NOMO-1 treated with DMSO at 0.1 percent for 48 hours (cell line): ENCODE measurements around the gene CNTN5.

Source experiments
- DNase-seq: peaks from one replicate; lab custom pipeline; 2025; ENCODE audit not compliant: unreplicated experiment; lab: John Stamatoyannopoulos, UW

Gene CNTN5

DNA sequence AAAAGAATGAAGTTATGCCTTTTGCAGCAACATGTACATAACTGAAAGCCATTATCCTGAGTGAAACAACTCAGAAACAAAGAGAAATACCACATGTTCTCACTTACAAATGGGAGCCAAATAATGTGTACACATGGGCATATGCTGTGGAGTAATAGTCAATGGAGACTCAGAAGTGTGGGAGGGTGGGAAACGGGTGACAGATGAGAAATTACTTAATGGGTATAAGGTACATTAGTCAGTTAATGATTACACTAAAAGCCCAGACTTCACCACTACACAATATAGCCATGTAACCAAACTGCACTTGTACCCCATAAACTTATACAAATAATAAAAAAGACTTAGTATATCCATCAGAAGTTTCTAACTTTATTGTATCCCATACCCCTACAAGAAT lies 992.3 kb downstream of the CNTN5 start:
- no peak for DNase-seq

DNA sequence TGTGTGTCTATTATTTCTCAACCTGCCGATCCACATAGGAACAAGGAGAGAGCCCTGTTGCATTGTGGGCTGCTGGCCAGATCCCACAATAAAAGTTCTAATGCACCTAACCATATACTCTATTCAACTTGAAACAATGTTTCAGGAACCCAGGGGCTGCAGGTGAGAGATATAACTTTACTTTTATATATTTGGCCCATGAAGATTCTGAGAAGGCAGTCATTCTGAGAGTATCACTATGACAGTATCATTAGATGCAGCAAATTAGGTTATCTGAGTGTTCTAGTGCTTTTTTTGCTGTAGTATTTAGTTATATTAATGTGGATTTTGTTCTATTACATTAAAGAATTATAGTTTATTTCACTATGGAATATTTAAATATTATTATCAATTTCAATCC lies 1011.2 kb downstream of the CNTN5 start:
- DNase-seq, result no peak

DNA sequence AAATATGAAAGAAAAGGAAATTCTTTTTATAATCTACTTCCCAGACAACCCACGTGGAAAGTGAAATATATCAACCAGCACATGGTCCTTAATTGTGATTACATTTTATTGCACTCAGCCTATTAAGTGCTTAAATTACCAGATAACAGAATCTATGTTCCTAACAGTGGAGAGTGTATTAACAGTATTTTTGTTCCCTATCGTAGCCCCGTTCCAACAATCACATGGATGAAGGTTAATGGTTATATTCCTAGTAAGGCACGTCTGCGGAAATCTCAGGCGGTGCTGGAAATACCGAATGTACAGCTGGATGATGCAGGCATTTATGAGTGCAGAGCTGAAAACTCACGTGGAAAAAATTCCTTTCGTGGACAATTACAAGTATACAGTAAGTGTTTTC lies 1040.3 kb downstream of the CNTN5 start:
- no peak for DNase-seq

DNA sequence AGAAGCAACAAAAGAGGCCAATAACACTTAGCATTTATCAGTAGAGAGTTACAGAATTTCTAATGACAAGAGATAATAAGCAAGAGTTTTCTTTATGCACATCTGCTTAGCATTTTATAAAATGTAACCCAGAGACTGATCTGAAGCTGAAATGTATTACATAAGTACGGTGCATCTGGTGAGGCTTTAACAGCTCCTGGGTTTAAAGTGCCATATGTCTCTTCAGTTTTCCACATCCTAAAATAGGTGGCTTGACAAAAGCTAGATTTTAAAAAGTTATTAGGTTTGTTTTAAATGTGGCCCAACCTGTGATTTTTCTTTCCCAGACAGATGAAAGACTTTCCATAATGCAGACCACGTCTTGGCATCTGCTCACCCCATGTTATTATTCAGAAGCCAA lies 1045.7 kb downstream of the CNTN5 start:
- DNase-seq, result no peak

DNA sequence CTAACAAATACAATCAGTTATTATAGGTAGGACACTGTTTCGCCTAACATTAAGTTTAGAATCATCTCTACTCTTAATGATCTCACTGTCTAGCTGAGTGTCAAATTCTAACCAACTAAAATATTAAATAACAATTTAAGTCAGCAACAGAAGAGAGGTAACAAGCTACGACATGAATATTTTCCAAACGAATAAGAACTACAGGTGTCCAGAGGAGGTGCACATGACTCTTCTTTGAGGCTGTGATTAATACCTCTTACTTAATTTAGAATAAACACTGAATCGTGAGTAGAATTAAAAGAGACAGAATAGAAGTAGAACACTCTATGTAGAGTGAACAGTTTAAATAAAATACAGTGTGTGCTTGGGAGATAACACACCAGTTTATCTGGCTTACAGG lies 1047.4 kb downstream of the CNTN5 start:
- DNase-seq, result no peak

DNA sequence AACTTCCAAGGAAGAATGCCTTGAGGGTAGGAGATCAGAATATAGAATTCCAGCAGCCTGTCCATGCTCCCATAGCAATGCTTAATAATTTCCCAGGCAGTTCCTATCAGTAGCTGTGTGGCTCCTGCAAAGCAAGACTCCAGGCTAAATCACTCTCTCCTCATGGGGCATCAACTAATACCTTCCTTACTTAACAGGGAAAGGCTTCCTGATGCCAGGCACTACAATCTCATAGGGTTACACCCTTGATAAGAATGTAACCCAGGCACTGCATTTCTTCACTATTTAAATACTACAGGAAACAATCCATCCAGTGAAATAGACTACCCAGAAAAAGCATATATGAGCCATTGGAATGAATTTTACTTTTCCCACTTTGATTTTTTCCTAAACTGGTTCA lies 1051.4 kb downstream of the CNTN5 start:
- no peak for DNase-seq

DNA sequence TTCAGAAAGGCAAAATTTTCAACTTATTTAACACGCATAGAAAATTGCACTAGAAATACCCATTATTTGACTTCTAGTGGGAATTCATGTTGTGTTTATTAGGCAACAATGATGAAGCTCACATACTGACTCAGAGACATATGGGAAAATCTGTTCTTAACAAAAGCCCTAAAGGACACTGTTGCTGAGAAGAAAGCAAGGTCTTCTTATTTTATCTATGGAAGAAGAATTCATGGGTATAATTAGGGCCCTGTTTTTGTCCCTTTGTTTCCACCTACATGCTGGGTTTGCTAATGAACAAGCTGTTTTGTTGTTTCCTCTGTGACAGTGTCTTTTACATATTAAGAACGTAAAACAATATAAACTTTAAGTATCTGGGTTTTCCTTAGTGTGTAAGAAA lies 1059.6 kb downstream of the CNTN5 start:
- DNase-seq, result no peak

DNA sequence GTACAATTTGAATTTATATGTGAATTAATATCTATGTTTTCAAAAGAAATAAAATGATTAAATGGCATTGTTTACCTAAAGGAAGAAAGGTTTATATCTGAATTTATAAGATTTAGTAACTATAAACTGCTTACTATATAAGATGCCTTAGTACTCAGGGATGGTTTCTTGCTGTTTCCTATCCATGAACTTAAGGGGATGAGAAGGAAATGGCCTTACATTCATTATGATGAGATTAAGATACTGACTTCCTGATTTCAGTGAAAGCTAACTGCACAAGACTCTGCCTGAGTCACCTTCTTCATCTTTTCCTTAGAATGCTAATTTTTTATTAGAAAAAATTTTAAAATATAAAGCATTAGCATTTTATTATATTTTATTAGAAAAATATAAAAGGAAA lies 1060.1 kb downstream of the CNTN5 start:
- no peak for DNase-seq

DNA sequence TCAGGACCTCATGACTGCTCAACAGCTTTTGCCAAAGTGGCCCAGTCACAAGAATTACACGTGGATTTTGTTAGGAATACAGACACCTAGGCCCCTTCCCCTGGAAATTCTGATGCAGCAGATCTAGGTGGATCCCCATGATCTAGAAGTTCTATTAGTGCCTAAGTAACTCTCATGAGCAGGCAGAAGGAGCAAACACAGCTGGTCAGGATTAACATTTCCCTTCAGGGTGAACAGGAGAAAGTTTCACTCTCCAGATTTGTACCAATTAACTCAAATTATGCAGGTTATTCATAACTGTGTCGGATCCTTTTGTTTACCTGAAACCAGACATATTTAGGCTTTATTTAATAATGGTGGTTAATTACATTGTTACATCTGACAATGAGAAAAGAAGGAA lies 1072.9 kb downstream of the CNTN5 start:
- DNase-seq, result no peak

DNA sequence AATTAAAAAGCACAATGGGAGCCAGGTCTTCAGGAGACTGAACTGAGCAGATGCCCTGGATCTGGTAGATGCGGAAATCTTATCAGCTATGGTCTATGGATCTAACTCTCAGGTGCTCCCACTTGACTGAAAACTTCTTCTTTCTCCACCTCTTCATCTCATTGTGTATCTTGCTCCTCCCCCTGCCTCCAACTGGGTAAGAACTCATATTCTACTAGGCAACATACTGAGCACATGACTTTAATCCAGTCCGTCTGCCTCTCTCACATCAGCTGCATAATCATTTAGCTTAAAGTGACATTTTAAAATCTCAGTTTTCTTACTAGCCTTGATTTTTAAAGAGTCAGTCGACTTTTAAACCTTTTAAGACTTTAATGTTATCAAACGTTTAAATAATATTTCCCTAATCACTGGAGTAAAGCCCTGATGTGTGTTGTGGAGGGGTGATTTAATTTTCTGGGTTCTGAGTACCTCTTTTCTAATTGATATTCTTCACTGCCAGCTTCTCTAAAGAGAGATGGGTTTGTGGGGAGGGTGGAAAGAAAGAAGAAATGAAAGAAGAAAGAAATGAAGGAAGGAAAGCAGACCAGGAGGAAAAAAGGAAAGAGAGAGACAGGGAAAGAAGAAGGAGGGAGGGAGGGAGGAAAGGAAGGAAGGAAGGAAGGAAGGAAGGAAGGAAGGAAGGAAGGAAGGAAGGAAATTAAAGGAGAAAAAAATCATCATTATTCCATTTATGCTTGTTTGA lies 1073.5 kb downstream of the CNTN5 start:
- no peak for DNase-seq

DNA sequence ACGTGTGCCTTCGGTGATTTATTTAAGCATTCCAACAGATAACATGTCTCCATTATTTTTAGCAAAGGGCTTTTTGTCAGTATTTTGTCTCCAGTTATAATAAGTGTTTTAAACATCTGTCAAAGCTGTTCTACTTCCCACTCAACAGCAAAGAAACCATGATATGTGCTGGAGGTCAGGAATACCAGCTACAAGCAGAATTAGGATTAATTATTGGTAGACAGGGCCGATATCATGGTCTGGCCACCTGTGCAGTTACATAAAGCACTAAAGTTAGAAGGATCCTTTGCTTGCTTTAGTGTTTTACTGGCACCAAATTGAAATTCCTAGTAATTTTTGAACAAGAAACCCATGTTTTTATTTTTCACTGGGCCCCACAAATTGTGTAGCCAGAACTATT lies 1075.1 kb downstream of the CNTN5 start:
- no peak for DNase-seq

DNA sequence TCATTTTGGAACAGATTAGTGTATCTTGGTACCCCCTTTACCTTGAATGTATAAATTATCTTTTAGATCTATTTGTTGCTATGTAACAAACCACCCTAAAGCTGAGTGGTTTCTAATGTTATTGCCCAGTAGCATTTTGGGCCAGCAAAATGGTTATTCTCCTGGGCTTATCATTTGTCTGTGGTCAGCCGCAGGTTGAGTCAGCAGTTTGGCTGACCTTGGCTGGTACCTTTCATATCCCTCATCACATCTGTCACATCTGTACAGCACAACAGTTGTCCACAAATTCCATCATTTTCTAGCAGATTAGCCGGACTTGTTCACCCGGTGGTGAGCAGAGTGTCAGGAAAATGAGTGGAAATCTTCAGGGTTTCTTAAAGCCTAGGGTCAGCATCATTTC lies 1077.8 kb downstream of the CNTN5 start:
- no peak for DNase-seq

DNA sequence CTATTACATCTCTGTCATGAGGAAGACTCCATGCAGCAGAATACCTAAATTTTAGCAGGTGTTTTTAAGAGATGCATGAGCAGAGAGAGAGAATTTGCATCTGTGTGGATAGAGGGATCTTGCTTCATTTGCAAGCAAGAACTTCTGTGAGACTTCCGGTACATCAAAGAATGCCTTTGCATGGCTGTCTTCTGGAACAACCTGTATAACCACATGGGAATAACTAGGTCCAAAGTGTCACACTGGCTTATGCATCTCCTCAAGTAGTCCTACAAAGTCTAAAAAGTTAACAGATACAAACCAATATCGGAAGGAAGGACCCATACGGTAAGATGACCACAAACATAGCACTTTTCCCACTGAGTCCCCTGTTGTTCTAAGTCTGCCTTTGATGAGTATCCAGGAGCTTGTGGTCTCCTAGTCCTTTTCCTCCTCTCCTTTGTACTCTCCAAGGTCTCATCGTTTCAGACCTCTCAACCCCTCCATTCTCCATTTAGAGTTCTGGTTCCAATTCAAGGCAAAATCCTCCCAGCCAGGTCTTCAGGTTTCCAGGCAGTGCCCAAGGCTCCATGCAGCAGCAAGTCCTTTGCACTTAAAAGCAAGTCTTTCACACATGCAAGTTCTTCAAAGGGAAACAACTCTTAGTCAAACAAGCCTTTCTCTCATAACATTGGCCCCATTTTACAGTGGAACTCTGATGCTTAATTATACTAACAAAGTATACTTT lies 1084.7 kb downstream of the CNTN5 start:
- DNase-seq, result no peak

DNA sequence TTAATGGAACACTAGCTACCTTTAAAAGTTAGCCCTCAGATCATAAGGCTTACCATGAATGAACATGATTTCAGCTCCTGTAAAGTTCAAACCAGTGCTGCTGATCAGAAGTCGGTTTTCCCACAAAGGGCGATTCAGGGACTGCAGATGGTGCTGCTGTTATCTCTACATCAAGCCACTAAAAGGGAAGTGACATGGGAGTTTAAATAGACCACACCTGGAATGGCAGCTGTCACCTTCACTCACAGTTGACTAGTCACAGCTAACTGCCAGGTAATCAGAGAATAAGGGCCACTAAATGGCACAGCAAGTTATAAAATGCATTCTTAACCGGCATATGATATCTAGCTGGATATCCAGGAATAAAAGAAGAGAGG lies 1085.2 kb downstream of the CNTN5 start:
- DNase-seq, result no peak

DNA sequence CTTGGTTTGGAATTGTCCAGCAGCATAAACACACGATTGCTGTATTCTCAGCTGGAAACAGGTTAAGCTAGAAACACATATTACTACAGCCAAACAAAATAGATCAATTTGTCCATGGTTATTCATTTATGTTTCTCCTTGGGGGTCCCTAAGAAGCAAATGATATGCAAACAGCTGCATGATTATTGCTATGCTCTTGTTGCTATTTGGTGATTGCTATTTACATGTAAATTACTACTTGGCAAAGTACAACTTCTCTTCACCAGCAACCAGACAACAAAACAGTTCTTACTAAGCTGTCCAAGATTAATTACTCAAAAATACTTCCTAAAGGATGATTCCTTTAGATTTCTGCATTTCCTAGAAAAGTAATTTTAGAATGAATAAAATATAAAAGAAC lies 1098.4 kb downstream of the CNTN5 start:
- DNase-seq, result no peak

DNA sequence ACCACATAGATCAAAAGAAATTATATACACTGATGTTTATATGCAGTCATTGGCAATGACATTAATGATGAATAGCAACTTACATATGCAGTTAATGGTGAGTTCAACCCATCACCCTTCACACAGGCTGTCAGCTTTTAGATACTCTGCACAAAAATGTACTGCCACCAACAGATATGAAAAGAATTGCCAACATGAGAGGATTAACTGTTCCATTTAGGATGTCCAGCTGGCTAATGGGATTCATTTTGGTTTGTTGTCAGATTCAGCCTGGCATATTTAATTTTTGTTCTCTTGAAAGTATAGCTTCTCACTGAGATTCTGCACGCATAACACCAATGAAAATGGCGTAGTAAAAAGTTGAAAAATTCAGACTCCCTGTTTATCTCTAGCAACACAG lies 1112.4 kb downstream of the CNTN5 start:
- no peak for DNase-seq

DNA sequence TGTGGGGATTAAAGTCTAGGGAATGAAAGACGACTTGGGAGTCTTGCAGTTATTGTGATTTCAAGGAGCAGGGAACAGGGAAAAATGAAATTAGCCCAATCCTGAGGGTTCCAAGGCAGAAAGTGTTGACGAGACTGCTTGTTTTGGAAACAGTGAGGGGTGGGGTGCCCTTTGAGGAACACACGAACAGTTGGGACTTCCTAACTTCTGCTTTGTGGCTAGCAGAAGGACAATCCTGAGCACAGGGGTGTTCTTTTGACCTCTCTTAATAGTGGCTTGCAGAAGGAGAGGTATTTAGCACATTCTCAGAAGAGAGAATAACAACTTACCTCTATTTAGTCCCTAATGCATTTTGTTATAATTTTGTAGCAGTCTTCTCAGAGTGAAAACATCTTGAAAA lies 1120.5 kb downstream of the CNTN5 start:
- DNase-seq, result no peak

DNA sequence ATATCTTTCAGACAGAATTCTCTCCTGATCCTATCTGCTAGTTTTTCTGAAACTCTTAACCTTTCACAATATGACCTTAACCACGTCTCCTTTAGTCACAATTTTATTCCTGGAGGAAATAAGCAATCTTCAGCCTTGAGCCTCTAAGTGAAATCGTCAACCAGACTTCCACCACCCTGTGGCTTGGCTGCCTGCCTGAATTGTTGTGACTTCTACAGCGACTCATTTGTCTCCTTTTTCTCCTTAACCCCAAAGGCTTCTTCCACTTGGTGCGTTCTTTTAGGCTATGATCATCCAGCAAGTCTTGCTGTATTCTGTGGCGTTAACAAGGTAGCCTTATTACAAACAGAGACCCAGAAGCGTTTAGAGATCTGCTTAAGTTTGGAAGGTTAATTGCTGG lies 1131.2 kb downstream of the CNTN5 start:
- no peak for DNase-seq

DNA sequence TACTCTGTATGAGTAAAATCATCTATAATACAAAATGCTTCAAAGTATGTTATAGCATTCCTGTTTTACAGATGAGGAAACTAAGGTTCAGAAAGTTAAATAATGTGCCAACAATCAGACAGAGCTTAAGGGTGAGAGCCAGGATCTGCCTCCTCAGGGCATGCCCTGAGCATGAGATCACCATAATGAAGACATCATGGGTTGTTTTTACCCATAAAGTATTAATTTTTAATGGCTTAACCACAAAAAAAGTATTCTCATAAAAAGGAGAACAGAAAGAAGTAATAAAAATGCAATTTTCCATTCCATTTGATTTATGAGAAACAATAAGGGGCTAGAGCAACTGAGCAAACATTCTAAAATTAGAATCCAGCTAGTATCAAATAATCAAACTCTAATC lies 1132.0 kb downstream of the CNTN5 start:
- no peak for DNase-seq

DNA sequence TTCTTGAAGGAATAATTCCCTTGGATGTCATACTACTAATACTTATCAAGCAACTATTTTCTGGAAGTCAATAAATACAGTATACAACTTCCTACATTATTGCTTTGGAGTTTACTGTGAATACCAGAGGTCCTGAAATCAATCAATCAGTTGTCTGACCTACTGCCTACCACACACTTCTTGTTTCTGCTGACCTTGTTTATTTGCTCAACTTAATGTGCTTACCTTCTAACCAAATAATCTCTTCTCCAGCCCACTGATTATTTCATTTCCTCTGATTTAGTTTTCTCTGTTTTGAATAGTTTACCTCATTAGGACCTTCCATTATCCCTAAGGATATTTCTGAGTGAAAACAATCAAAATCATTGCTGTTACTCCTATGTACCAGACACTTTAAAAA lies 1142.7 kb downstream of the CNTN5 start:
- no peak for DNase-seq

DNA sequence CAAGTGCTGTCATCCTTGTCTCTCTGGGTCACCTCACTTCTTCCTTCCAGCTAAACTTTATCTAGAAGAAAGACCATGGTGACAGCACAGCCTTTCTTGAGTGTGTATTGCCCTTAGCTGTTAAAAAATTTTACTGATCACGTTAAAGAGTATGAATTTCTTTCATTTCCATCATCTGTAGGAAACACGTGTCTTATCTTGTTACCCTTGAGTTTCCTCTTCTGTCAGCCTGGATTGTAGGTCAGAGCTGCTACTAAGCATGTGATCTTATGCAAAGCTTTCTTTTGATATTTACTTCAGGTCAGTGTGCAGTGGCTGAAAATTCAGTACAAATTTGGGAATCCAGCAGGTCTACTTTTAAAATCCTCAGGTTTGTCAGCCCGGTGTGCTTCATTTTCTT lies 1154.1 kb downstream of the CNTN5 start:
- DNase-seq, result no peak

DNA sequence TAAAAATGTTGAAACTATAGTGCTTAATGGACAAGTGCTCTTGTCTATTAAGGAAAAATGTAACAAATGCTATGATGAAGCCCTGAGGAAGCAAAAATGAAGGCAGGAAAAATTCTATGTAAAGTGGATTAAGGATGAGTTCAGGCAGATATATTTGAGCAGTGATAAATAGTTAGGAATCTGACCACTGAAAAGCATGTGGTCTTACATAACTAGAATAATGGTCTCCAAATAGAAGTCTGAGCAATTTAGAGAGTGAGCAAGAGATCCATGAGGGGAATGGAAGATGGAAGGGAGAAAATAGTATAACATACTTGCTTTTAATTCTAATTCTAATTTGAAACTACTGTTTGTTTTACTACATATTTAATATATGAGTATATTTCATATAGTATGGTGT lies 1155.7 kb downstream of the CNTN5 start:
- no peak for DNase-seq

DNA sequence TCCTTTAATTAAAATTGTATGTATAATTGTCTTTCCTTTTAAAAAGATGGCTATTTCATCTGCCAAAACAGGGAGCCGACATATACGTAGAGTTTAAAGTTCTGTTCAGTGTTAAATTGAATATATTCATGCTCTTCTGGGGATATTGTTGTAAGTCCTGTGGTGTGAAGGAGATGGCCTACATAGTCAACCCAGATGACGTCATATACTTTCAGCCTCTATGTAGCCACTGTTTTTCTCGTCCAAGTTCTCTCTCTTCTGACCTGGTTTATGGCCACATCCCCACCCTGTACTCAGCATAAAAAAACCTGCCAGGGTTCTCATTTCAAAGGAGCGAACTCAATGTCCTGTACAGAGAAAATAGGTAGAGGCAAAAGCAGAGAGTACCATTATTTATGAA lies 1156.9 kb downstream of the CNTN5 start:
- DNase-seq, result no peak
